Measurements from ENCODE around the gene TMTC1. TPM values are rescaled to one million over a fixed set of nuclear protein-coding genes. Genes with fewer than 3 reads are reported as not detected.

The TMTC1 gene
- total RNA-seq, 1 experiment from 2014 or later, result 0.17 TPM

GRCh38 chr12:29609431-29610215 lies 174.1 kb downstream of the TMTC1 start:
- TF ChIP-seq CTCF (IDR thresholded peaks at IDR 0.05; ENCODE audit: unreplicated experiment), result no peak
- Mint-ChIP-seq H3K4me3 (ENCODE audit: low read depth, unreplicated experiment) (no peak overlapping the region), H3K9me3 (ENCODE audit: low read depth, unreplicated experiment) (no peaks in the 10 kb centered on the region), H3K27ac (ENCODE audit: unreplicated experiment) (no peak overlapping the region), H3K36me3 (ENCODE audit: insufficient read depth, unreplicated experiment) (no peaks in the 10 kb centered on the region), H3K27me3 (ENCODE audit: unreplicated experiment) (peaks cover 40% of the 10 kb centered on the region), H3K4me1 (ENCODE audit: low read depth, unreplicated experiment) (no peaks in the 10 kb centered on the region)
- CTCF ChIA-PET, result no interaction called here
- no peak for DNase-seq
- intact Hi-C loops (cut with micrococcal nuclease; ENCODE audit: unreplicated experiment), result no loop called here
- no TSS peak for BruUV-seq (replicated peaks)

- Mint-ChIP-seq H3K4me3 (ENCODE audit: low read depth, unreplicated experiment) (no peak overlapping the region), H3K36me3 (ENCODE audit: insufficient read depth, unreplicated experiment) (no peaks in the 10 kb centered on the region), H3K27ac (ENCODE audit: unreplicated experiment) (no peak overlapping the region), H3K9me3 (ENCODE audit: low read depth, unreplicated experiment) (no peaks in the 10 kb centered on the region), H3K27me3 (ENCODE audit: unreplicated experiment) (peaks cover 40% of the 10 kb centered on the region), H3K4me1 (ENCODE audit: low read depth, unreplicated experiment) (no peaks in the 10 kb centered on the region)
- DNase-seq, result no peak
- CTCF ChIA-PET, result no interaction called here
- no peak for TF ChIP-seq CTCF (IDR thresholded peaks at IDR 0.05; ENCODE audit: unreplicated experiment)
- intact Hi-C loops (cut with micrococcal nuclease; ENCODE audit: unreplicated experiment), result no loop called here
- BruUV-seq (replicated peaks), result no TSS peak
Measured at GRCh38 chr12:29608581-29608980, 175.2 kb downstream of the TMTC1 start.

- Mint-ChIP-seq H3K27ac (ENCODE audit: unreplicated experiment) (no peak overlapping the region), H3K9me3 (ENCODE audit: low read depth, unreplicated experiment) (no peaks in the 10 kb centered on the region), H3K36me3 (ENCODE audit: insufficient read depth, unreplicated experiment) (no peaks in the 10 kb centered on the region), H3K27me3 (ENCODE audit: unreplicated experiment) (peaks cover 59% of the 10 kb centered on the region), H3K4me3 (ENCODE audit: low read depth, unreplicated experiment) (no peak overlapping the region), H3K4me1 (ENCODE audit: low read depth, unreplicated experiment) (no peaks in the 10 kb centered on the region)
- intact Hi-C loops (cut with micrococcal nuclease; ENCODE audit: unreplicated experiment), result no loop called here
- TF ChIP-seq CTCF (IDR thresholded peaks at IDR 0.05; ENCODE audit: unreplicated experiment), result no peak
- no peak for DNase-seq
- CTCF ChIA-PET, result no interaction called here
- no TSS peak for BruUV-seq (replicated peaks)
Measured at GRCh38 chr12:29599381-29599780, 184.4 kb downstream of the TMTC1 start.

- CTCF ChIA-PET, result no interaction called here
- no peaks in the 10 kb centered on the region for H3K9me3 Mint-ChIP-seq (ENCODE audit: low read depth, unreplicated experiment)
- H3K4me3 Mint-ChIP-seq (ENCODE audit: low read depth, unreplicated experiment), result no peak overlapping the region
- intact Hi-C loops (cut with micrococcal nuclease; ENCODE audit: unreplicated experiment), result no loop called here
- no peak overlapping the region for H3K27ac Mint-ChIP-seq (ENCODE audit: unreplicated experiment)
- H3K36me3 Mint-ChIP-seq (ENCODE audit: insufficient read depth, unreplicated experiment), result no peaks in the 10 kb centered on the region
- H3K4me1 Mint-ChIP-seq (ENCODE audit: low read depth, unreplicated experiment), result no peaks in the 10 kb centered on the region
- DNase-seq, result no peak
- no TSS peak for BruUV-seq (replicated peaks)
- no peak for TF ChIP-seq CTCF (IDR thresholded peaks at IDR 0.05; ENCODE audit: unreplicated experiment)
- peaks cover 59% of the 10 kb centered on the region for H3K27me3 Mint-ChIP-seq (ENCODE audit: unreplicated experiment)
Measured at GRCh38 chr12:29595071-29595755, 188.5 kb downstream of the TMTC1 start.

All from Calu3 (cell line).